MM.1S (cell line): Measurements from ENCODE around the gene PRRG4.

Source experiments
- EZH2 ChIP-seq: fragments of 300-600 bp; sonication (generic); optimal IDR thresholded peaks from 2 replicates; pipeline ENCODE3; 2017; ENCODE audit warnings: low read depth, mild to moderate bottlenecking, antibody characterized with exemption, low read length, mixed read lengths
- EZH2phosphoT487 ChIP-seq: fragments of 300-600 bp; sonication (generic); IDR thresholded peaks from 2 replicates; pipeline ENCODE4 v1.6.1; 2018; ENCODE audit warnings: antibody characterized with exemption, low read length
- TF ChIP-seq, protein P1 (sequence below): fragments of 300-600 bp; sonication (generic); IDR thresholded peaks from 2 replicates; pipeline ENCODE4 v1.5.1; 2016; ENCODE audit warnings: antibody characterized with exemption, low read length, mixed read lengths

- TF ChIP-seq EZH2phosphoT487 (no peak), EZH2 (no peak)
- TF ChIP-seq, protein P1, sequence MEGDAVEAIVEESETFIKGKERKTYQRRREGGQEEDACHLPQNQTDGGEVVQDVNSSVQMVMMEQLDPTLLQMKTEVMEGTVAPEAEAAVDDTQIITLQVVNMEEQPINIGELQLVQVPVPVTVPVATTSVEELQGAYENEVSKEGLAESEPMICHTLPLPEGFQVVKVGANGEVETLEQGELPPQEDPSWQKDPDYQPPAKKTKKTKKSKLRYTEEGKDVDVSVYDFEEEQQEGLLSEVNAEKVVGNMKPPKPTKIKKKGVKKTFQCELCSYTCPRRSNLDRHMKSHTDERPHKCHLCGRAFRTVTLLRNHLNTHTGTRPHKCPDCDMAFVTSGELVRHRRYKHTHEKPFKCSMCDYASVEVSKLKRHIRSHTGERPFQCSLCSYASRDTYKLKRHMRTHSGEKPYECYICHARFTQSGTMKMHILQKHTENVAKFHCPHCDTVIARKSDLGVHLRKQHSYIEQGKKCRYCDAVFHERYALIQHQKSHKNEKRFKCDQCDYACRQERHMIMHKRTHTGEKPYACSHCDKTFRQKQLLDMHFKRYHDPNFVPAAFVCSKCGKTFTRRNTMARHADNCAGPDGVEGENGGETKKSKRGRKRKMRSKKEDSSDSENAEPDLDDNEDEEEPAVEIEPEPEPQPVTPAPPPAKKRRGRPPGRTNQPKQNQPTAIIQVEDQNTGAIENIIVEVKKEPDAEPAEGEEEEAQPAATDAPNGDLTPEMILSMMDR: no peak
Measured at GRCh38 chr11:32852207-32852606, 22.5 kb downstream of the PRRG4 start.
